ENCODE data around the gene ADA.

- TF ChIP-seq, protein P1, sequence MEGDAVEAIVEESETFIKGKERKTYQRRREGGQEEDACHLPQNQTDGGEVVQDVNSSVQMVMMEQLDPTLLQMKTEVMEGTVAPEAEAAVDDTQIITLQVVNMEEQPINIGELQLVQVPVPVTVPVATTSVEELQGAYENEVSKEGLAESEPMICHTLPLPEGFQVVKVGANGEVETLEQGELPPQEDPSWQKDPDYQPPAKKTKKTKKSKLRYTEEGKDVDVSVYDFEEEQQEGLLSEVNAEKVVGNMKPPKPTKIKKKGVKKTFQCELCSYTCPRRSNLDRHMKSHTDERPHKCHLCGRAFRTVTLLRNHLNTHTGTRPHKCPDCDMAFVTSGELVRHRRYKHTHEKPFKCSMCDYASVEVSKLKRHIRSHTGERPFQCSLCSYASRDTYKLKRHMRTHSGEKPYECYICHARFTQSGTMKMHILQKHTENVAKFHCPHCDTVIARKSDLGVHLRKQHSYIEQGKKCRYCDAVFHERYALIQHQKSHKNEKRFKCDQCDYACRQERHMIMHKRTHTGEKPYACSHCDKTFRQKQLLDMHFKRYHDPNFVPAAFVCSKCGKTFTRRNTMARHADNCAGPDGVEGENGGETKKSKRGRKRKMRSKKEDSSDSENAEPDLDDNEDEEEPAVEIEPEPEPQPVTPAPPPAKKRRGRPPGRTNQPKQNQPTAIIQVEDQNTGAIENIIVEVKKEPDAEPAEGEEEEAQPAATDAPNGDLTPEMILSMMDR (conservative IDR thresholded peaks at IDR 0.05; ENCODE audit: low read length) = no peak
- no peak for TF ChIP-seq EZH2phosphoT487 (IDR thresholded peaks at IDR 0.05; ENCODE audit: borderline replicate concordance, low read depth, low read length)
Measured at GRCh38 chr20:44633872-44634600, 17.5 kb downstream of the ADA start.

Measured in OCI-LY7 (cell line).